ENCODE measurements around the gene IFITM5. TPM values are rescaled to one million over a fixed set of nuclear protein-coding genes. Genes with fewer than 3 reads are reported as not detected.
A peak's percentile ranks its signal among the peaks of the same experiment; 100 is the strongest.

The IFITM5 gene
- total and polyA plus RNA-seq, 9 of the 15 experiments (the other 6 are each of a cell fraction or from before 2014, with no cell fraction given), result 0.19 TPM; not detected in 8

DNA sequence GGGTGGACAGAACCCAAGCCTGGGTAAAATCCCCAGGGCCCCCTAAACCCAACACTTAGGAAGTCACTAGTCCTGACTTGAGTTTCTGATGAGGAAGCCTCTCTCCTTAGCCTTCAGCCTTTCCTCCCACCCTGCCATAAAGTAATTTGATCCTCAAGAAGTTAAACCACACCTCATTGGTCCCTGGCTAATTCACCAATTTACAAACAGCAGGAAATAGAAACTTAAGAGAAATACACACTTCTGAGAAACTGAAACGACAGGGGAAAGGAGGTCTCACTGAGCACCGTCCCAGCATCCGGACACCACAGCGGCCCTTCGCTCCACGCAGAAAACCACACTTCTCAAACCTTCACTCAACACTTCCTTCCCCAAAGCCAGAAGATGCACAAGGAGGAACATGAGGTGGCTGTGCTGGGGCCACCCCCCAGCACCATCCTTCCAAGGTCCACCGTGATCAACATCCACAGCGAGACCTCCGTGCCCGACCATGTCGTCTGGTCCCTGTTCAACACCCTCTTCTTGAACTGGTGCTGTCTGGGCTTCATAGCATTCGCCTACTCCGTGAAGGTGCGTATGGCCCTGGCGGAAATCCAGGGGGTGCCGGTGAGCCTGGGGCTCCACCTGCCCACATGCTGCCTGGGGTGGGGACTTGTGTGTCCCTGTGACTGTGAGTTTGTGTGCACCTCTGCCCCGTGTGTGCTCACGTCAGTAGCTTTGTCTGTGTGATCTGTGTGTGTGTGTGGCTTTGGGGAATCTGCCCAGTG, 14.6 kb upstream of the IFITM5 start, which contains the start of gene IFITM1 (continued):
- TF ChIP-seq, protein P1, sequence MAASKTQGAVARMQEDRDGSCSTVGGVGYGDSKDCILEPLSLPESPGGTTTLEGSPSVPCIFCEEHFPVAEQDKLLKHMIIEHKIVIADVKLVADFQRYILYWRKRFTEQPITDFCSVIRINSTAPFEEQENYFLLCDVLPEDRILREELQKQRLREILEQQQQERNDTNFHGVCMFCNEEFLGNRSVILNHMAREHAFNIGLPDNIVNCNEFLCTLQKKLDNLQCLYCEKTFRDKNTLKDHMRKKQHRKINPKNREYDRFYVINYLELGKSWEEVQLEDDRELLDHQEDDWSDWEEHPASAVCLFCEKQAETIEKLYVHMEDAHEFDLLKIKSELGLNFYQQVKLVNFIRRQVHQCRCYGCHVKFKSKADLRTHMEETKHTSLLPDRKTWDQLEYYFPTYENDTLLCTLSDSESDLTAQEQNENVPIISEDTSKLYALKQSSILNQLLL (CRISPR knock-in tag; IDR thresholded peaks at IDR 0.05; ENCODE audit: borderline replicate concordance), result no peak
- peak; percentile 73 for TF ChIP-seq TAF1 (IDR thresholded peaks at IDR 0.05; ENCODE audit: control insufficient read depth, extremely low read depth, insufficient read depth, low read length, severe bottlenecking)
- TF ChIP-seq EHMT2 (IDR thresholded peaks at IDR 0.05), result no peak
- peak; percentile 62; the same call in 1 of the 2 replicates for TF ChIP-seq GTF2F1 (IDR thresholded peaks at IDR 0.05; ENCODE audit: low read depth, low read length)
- TF ChIP-seq TAF9B (IDR thresholded peaks at IDR 0.05; ENCODE audit: partially characterized antibody), result peak; percentile 68
- 0 out of 2 replicates have a peak, but pooled peaks have one; percentile 36 for TF ChIP-seq ELF2 (CRISPR knock-in tag; IDR thresholded peaks at IDR 0.05)
- peak; percentile 35; the same call in 1 of the 2 replicates for TF ChIP-seq NCOA1 (IDR thresholded peaks at IDR 0.05; ENCODE audit: low read depth)
- peak; percentile 81; the same call in 1 of the 2 replicates for TF ChIP-seq LARP7 (IDR thresholded peaks at IDR 0.05)
- TF ChIP-seq, protein P2, sequence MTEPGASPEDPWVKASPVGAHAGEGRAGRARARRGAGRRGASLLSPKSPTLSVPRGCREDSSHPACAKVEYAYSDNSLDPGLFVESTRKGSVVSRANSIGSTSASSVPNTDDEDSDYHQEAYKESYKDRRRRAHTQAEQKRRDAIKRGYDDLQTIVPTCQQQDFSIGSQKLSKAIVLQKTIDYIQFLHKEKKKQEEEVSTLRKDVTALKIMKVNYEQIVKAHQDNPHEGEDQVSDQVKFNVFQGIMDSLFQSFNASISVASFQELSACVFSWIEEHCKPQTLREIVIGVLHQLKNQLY (CRISPR knock-in tag; conservative IDR thresholded peaks at IDR 0.05), result no peak
- peak; percentile 51; the same call in 1 of the 2 replicates for TF ChIP-seq PHF8 (IDR thresholded peaks at IDR 0.05; ENCODE audit: borderline replicate concordance, low read length)
- 0 out of 2 replicates have a peak, but pooled peaks have one; percentile 11 for TF ChIP-seq ZNF212 (CRISPR knock-in tag; IDR thresholded peaks at IDR 0.05)
- no peak for TF ChIP-seq ARID2 (IDR thresholded peaks at IDR 0.05)
- no peak for TF ChIP-seq ZNF41 (CRISPR knock-in tag; conservative IDR thresholded peaks at IDR 0.05)
- TF ChIP-seq SRSF9 (IDR thresholded peaks at IDR 0.05; ENCODE audit: borderline replicate concordance, low read depth, low read length), result no peak
- peak in 1 of 2 experiments; percentile 14; a peak in 1 of 4 replicates for TF ChIP-seq NRF1 (conservative IDR thresholded peaks at IDR 0.05 in 1 of 2, IDR thresholded peaks at IDR 0.05 in 1 of 2)
- TF ChIP-seq FOXJ2 (tag; IDR thresholded peaks at IDR 0.05), result no peak
- peak; percentile 73 for TF ChIP-seq NFIC (IDR thresholded peaks at IDR 0.05)
- peak; percentile 54; the same call in 1 of the 2 replicates for TF ChIP-seq HDGF (IDR thresholded peaks at IDR 0.05)
- TF ChIP-seq, protein P3, sequence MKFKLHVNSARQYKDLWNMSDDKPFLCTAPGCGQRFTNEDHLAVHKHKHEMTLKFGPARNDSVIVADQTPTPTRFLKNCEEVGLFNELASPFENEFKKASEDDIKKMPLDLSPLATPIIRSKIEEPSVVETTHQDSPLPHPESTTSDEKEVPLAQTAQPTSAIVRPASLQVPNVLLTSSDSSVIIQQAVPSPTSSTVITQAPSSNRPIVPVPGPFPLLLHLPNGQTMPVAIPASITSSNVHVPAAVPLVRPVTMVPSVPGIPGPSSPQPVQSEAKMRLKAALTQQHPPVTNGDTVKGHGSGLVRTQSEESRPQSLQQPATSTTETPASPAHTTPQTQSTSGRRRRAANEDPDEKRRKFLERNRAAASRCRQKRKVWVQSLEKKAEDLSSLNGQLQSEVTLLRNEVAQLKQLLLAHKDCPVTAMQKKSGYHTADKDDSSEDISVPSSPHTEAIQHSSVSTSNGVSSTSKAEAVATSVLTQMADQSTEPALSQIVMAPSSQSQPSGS (CRISPR knock-in tag; IDR thresholded peaks at IDR 0.05), result no peak
- TF ChIP-seq ZNF134 (CRISPR knock-in tag; conservative IDR thresholded peaks at IDR 0.05), result 0 out of 2 replicates have a peak, but pooled peaks have one; percentile 21
- TF ChIP-seq SMAD1 (IDR thresholded peaks at IDR 0.05; ENCODE audit: low read depth, low read length, partially characterized antibody), result peak; percentile 24
- peak; percentile 61; the same call in 1 of the 2 replicates for TF ChIP-seq POLR2AphosphoS2 (IDR thresholded peaks at IDR 0.05; ENCODE audit: low read length)
- no peak for TF ChIP-seq ELF4 (CRISPR knock-in tag; IDR thresholded peaks at IDR 0.05)
- peak; percentile 17; the same call in 1 of the 2 replicates for TF ChIP-seq CREM (IDR thresholded peaks at IDR 0.05; ENCODE audit: low read depth)
- peak; percentile 14; the same call in 1 of the 2 replicates for TF ChIP-seq TEAD4 (IDR thresholded peaks at IDR 0.05; ENCODE audit: low read length)
- no peak for TF ChIP-seq TEAD4 (CRISPR knock-in tag; IDR thresholded peaks at IDR 0.05; ENCODE audit: borderline replicate concordance)
- no peak for TF ChIP-seq NFXL1 (CRISPR knock-in tag; IDR thresholded peaks at IDR 0.05)

Measured in K562 (cell line).